Measurements from ENCODE around the gene MMP17.

MMP17 gene

DNA sequence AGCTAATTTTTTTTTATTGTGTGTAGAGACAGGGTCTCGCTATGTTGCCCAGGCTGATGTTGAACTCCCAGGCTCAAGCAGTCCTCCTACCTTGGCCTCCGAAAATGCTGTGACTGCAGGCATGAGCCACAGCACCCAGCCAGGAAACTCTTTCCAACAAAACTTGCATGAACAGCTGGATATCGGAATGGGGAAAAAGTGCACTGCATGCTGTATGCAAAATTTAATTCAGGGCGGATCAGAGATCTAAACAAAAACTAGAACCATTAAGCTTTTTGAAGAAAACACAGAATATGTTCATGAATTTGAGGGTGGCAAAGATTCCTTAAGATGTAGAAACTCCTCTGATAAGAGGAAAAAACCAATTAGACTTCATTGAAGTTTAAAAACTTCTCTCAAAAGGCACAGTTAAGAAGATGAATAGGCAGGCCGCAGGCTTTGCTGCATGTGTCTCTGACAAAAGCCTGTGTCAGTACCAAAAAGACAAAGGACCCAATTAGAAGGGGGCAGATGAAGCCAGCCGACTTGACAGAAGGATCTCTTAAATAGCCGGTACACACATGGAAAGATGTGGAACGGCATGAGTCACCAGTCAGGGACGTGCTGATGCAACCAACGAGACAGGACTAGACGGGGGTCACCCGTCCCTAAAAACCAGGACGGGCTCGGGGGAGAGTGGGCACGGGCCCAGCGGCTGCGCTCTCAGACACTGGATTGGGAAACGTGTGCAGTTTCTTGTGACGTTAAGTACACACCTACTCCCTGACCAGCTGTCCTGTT, 34.8 kb upstream of the MMP17 start:
- Histone ChIP-seq H3K4me3 (ENCODE audit: low read length) (no peak overlapping the region), H3K9ac (ENCODE audit: low read length) (no peak overlapping the region), H3K27me3 (ENCODE audit: control insufficient read depth, insufficient read depth, low read length) (no peaks in the 10 kb centered on the region), H3K9me3 (ENCODE audit: control insufficient read depth, low read depth, low read length) (no peaks in the 10 kb centered on the region), H3K36me3 (ENCODE audit: control insufficient read depth, low read depth, low read length) (peaks cover 15% of the 10 kb centered on the region), H3K27ac (ENCODE audit: low read length) (no peak overlapping the region), H3K4me1 (ENCODE audit: control insufficient read depth, low read depth, low read length) (peaks cover 19% of the 10 kb centered on the region)

GRCh38 chr12:131794061-131794460, 34.1 kb upstream of the MMP17 start:
- Histone ChIP-seq H3K9ac (ENCODE audit: low read length) (no peak overlapping the region), H3K4me3 (ENCODE audit: low read length) (no peak overlapping the region), H3K4me1 (ENCODE audit: control insufficient read depth, low read depth, low read length) (peaks cover 19% of the 10 kb centered on the region), H3K36me3 (ENCODE audit: control insufficient read depth, low read depth, low read length) (peaks cover 17% of the 10 kb centered on the region), H3K27ac (ENCODE audit: low read length) (no peak overlapping the region), H3K9me3 (ENCODE audit: control insufficient read depth, low read depth, low read length) (no peaks in the 10 kb centered on the region), H3K27me3 (ENCODE audit: control insufficient read depth, insufficient read depth, low read length) (no peaks in the 10 kb centered on the region)

DNA sequence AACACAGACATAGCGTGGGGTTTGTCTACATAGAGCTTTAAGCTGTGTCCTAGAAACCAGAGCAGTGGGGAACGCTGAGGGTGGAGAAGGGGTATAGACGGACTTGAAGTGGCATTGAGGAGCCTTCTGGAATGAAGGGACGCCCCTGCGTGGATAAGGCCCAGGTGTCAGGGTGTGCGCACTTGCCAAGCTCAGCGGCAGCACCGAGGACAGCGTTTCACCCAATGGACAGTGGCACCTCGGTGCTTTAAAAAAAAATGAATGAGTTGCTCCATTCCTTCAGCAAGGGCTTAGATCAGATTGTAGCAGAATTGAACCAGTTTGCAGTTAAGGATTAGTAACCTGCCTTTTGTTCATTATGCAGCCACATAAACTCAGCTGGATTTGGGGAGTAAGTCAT, 33.6 kb upstream of the MMP17 start:
- Histone ChIP-seq H3K4me1 (ENCODE audit: control insufficient read depth, low read depth, low read length) (peaks cover 19% of the 10 kb centered on the region), H3K9ac (ENCODE audit: low read length) (no peak overlapping the region), H3K4me3 (ENCODE audit: low read length) (no peak overlapping the region), H3K9me3 (ENCODE audit: control insufficient read depth, low read depth, low read length) (no peaks in the 10 kb centered on the region), H3K36me3 (ENCODE audit: control insufficient read depth, low read depth, low read length) (peaks cover 21% of the 10 kb centered on the region), H3K27me3 (ENCODE audit: control insufficient read depth, insufficient read depth, low read length) (no peaks in the 10 kb centered on the region), H3K27ac (ENCODE audit: low read length) (no peak overlapping the region)

GRCh38 chr12:131795064-131795463, 33.1 kb upstream of the MMP17 start:
- no peaks in the 10 kb centered on the region for H3K9me3 ChIP-seq (ENCODE audit: control insufficient read depth, low read depth, low read length)
- no peak overlapping the region for H3K4me3 ChIP-seq (ENCODE audit: low read length)
- H3K27ac ChIP-seq (ENCODE audit: low read length) = no peak overlapping the region
- H3K4me1 ChIP-seq (ENCODE audit: control insufficient read depth, low read depth, low read length) = peaks cover 19% of the 10 kb centered on the region
- no peak overlapping the region for H3K9ac ChIP-seq (ENCODE audit: low read length)
- peaks cover 23% of the 10 kb centered on the region for H3K36me3 ChIP-seq (ENCODE audit: control insufficient read depth, low read depth, low read length)
- H3K27me3 ChIP-seq (ENCODE audit: control insufficient read depth, insufficient read depth, low read length) = no peaks in the 10 kb centered on the region

- Histone ChIP-seq H3K4me3 (ENCODE audit: low read length) (no peak overlapping the region), H3K4me1 (ENCODE audit: control insufficient read depth, low read depth, low read length) (peaks cover 19% of the 10 kb centered on the region), H3K27ac (ENCODE audit: low read length) (no peak overlapping the region), H3K36me3 (ENCODE audit: control insufficient read depth, low read depth, low read length) (peaks cover 27% of the 10 kb centered on the region), H3K27me3 (ENCODE audit: control insufficient read depth, insufficient read depth, low read length) (no peaks in the 10 kb centered on the region), H3K9ac (ENCODE audit: low read length) (no peak overlapping the region), H3K9me3 (ENCODE audit: control insufficient read depth, low read depth, low read length) (no peaks in the 10 kb centered on the region)
Measured at GRCh38 chr12:131795690-131796410, 32.3 kb upstream of the MMP17 start.

DNA sequence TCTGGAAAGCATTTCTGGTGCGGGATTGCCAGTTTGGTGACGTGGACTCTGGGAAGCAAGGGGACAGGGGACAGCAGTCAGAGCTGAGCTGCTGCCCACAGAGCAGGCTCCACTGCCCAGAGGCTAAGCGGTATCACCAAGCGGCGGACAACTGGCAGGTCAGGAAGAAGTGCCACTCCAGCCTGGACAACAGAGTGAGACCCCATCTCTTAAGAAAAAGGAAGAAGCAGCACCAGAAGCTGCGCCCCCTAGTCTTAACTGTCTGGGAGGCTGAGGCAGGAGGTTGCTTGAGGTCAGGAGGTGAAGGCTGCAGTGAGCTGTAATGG, 31.8 kb upstream of the MMP17 start:
- no peaks in the 10 kb centered on the region for H3K9me3 ChIP-seq (ENCODE audit: control insufficient read depth, low read depth, low read length)
- peaks cover 27% of the 10 kb centered on the region for H3K36me3 ChIP-seq (ENCODE audit: control insufficient read depth, low read depth, low read length)
- H3K4me1 ChIP-seq (ENCODE audit: control insufficient read depth, low read depth, low read length) = peaks cover 19% of the 10 kb centered on the region
- no peak overlapping the region for H3K4me3 ChIP-seq (ENCODE audit: low read length)
- H3K27me3 ChIP-seq (ENCODE audit: control insufficient read depth, insufficient read depth, low read length) = no peaks in the 10 kb centered on the region
- no peak overlapping the region for H3K9ac ChIP-seq (ENCODE audit: low read length)
- no peak overlapping the region for H3K27ac ChIP-seq (ENCODE audit: low read length)

- Histone ChIP-seq H3K9me3 (ENCODE audit: control insufficient read depth, low read depth, low read length) (no peaks in the 10 kb centered on the region), H3K4me3 (ENCODE audit: low read length) (no peak overlapping the region), H3K27ac (ENCODE audit: low read length) (no peak overlapping the region), H3K9ac (ENCODE audit: low read length) (no peak overlapping the region), H3K4me1 (ENCODE audit: control insufficient read depth, low read depth, low read length) (peaks cover 19% of the 10 kb centered on the region), H3K27me3 (ENCODE audit: control insufficient read depth, insufficient read depth, low read length) (no peaks in the 10 kb centered on the region), H3K36me3 (ENCODE audit: control insufficient read depth, low read depth, low read length) (peaks cover 27% of the 10 kb centered on the region)
Measured at GRCh38 chr12:131796754-131797587, 31.2 kb upstream of the MMP17 start.

DNA sequence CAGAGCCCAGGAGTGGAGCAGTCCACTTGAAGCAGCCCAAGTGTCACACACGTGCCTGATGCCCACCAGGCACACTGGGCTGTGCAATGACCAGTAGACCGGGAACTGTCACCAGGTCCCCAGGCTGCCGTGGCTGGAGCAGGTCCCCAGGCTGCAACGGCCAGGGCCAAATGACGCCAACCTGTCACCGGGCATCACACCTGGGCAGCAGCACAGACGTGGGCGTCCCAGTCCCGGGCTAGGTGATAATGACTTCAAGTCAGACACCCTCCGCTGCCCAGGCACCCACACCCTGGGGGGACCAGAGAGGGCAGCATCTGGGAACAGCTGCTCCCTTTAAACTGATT, 30.6 kb upstream of the MMP17 start:
- Histone ChIP-seq H3K27me3 (ENCODE audit: control insufficient read depth, insufficient read depth, low read length) (no peaks in the 10 kb centered on the region), H3K9me3 (ENCODE audit: control insufficient read depth, low read depth, low read length) (no peaks in the 10 kb centered on the region), H3K4me3 (ENCODE audit: low read length) (no peak overlapping the region), H3K36me3 (ENCODE audit: control insufficient read depth, low read depth, low read length) (peaks cover 23% of the 10 kb centered on the region), H3K4me1 (ENCODE audit: control insufficient read depth, low read depth, low read length) (peaks cover 19% of the 10 kb centered on the region), H3K9ac (ENCODE audit: low read length) (no peak overlapping the region), H3K27ac (ENCODE audit: low read length) (no peak overlapping the region)

DNA sequence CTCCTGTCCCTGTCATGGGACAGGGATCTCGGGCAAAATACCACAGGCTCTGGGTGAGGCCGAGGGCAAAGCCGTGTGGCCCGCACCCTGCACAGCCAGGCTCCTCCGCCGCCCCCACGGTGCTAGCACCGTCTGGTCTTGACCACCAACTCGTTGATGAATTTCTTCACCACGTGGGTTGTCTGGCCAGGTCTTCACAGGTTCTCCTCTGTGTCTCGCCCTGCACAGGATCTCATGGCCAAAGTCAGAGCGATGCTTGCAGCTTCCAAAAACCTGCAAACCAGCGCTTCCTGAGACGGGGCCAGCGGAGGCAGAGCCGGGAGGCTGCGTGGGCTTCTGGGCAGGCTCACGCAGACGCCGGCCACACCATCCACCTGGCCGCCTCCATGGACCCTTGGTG, 29.0 kb upstream of the MMP17 start:
- Histone ChIP-seq H3K4me1 (ENCODE audit: control insufficient read depth, low read depth, low read length) (peaks cover 19% of the 10 kb centered on the region), H3K27me3 (ENCODE audit: control insufficient read depth, insufficient read depth, low read length) (no peaks in the 10 kb centered on the region), H3K9me3 (ENCODE audit: control insufficient read depth, low read depth, low read length) (no peaks in the 10 kb centered on the region), H3K4me3 (ENCODE audit: low read length) (no peak overlapping the region), H3K36me3 (ENCODE audit: control insufficient read depth, low read depth, low read length) (peaks cover 22% of the 10 kb centered on the region), H3K27ac (ENCODE audit: low read length) (no peak overlapping the region), H3K9ac (ENCODE audit: low read length) (no peak overlapping the region)

- no peak overlapping the region for H3K9ac ChIP-seq (ENCODE audit: low read length)
- H3K36me3 ChIP-seq (ENCODE audit: control insufficient read depth, low read depth, low read length) = peaks cover 22% of the 10 kb centered on the region
- H3K27me3 ChIP-seq (ENCODE audit: control insufficient read depth, insufficient read depth, low read length) = no peaks in the 10 kb centered on the region
- peaks cover 16% of the 10 kb centered on the region for H3K4me1 ChIP-seq (ENCODE audit: control insufficient read depth, low read depth, low read length)
- no peak overlapping the region for H3K27ac ChIP-seq (ENCODE audit: low read length)
- no peaks in the 10 kb centered on the region for H3K9me3 ChIP-seq (ENCODE audit: control insufficient read depth, low read depth, low read length)
- H3K4me3 ChIP-seq (ENCODE audit: low read length) = no peak overlapping the region
Measured at GRCh38 chr12:131799828-131800593, 28.2 kb upstream of the MMP17 start.

DNA sequence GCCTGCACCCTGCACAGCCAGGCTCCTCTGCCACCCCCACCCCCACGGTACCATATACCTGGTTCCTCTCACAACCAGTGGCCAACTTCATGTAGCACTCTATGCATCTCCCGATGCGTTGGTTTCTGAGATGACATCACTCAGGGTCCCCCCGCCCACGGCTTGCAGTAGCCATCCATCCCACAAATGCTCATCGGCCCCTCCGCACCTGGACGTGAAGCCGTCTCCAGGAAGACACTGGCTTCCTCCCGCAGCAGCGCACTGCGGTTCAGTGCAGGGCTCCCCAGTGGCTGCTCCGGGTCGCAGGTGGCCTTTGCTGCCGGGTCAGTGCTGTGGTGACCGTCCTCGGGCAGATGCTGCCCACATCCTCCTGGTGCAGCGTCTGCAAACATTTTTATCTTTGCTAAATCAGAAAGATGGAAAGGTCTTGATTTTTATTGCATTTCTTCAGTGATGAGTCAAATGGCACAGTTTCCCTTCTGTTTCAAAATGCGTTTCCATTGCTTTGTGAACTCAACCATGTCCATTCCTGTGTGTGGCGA, 27.5 kb upstream of the MMP17 start:
- H3K9me3 ChIP-seq (ENCODE audit: control insufficient read depth, low read depth, low read length) = no peaks in the 10 kb centered on the region
- H3K9ac ChIP-seq (ENCODE audit: low read length) = no peak overlapping the region
- peaks cover 22% of the 10 kb centered on the region for H3K36me3 ChIP-seq (ENCODE audit: control insufficient read depth, low read depth, low read length)
- no peaks in the 10 kb centered on the region for H3K27me3 ChIP-seq (ENCODE audit: control insufficient read depth, insufficient read depth, low read length)
- H3K4me1 ChIP-seq (ENCODE audit: control insufficient read depth, low read depth, low read length) = peaks cover 9% of the 10 kb centered on the region
- H3K4me3 ChIP-seq (ENCODE audit: low read length) = no peak overlapping the region
- H3K27ac ChIP-seq (ENCODE audit: low read length) = no peak overlapping the region

All from iPS-18a (cell line).